Natural killer cell (primary cell): Measurements from ENCODE around the gene SLC24A3. TPM values are rescaled to one million over a fixed set of nuclear protein-coding genes. Genes with fewer than 3 reads are reported as not detected.
A peak's percentile ranks its signal among the peaks of the same experiment; 100 is the strongest.

Experiments
- ATAC-seq, 3 donors: fragments of 150-1000 bp in 2 of 3; fragments of 200-7000 bp in 1 of 3; cut with Tn5 transposase; 1 replicate in 1 of 3; 2 replicates in 2 of 3; pipeline ENCODE4 v1.10.0; 2021; ENCODE audit warnings: mild to moderate bottlenecking in 2 of 3, moderate library complexity in 2 of 3
- DNase-seq, 2 donors: peaks; one replicate each; pipeline versions ENCODE4 v3.0.0 to v3.0.0-alpha.2; 2013 to 2021; ENCODE audit warnings: mixed read lengths in 1 of 2
- H3K27ac ChIP-seq: one replicate; pipeline ENCODE4 v1.5.1; 2013; ENCODE audit warnings: mild to moderate bottlenecking, low read length
- H3K27me3 ChIP-seq: one replicate; pipeline ENCODE4 v1.6.1; 2013; ENCODE audit warnings: low read length; ENCODE audit not compliant: control insufficient read depth, insufficient read depth
- H3K36me3 ChIP-seq: one replicate; pipeline ENCODE4 v1.6.1; 2013; ENCODE audit warnings: low read length; ENCODE audit not compliant: control insufficient read depth, insufficient read depth
- H3K4me1 ChIP-seq: one replicate; pipeline ENCODE4 v1.6.1; 2013; ENCODE audit warnings: low read length; ENCODE audit not compliant: control insufficient read depth, insufficient read depth
- H3K4me3 ChIP-seq: one replicate; pipeline ENCODE4 v1.5.1; 2013; ENCODE audit warnings: low read length
- H3K9me3 ChIP-seq: one replicate; pipeline ENCODE4 v1.6.1; 2013; ENCODE audit warnings: low read length; ENCODE audit not compliant: control insufficient read depth, insufficient read depth
- H3K27ac Mint-ChIP-seq, 2 donors: one replicate each; pipeline ENCODE4 v1.8.0; 2022; ENCODE audit warnings: mild to moderate bottlenecking in 2 of 2, mixed read lengths in 2 of 2, moderate library complexity in 1 of 2
- H3K27me3 Mint-ChIP-seq, 2 donors: one replicate each; pipeline ENCODE4 v1.8.0; 2022; ENCODE audit warnings: low read depth in 2 of 2, mixed read lengths in 2 of 2
- H3K36me3 Mint-ChIP-seq: one replicate; pipeline ENCODE4 v1.8.0; 2022; ENCODE audit warnings: mixed read lengths
- H3K4me1 Mint-ChIP-seq, 2 donors: one replicate each; pipeline ENCODE4 v1.8.0; 2022; ENCODE audit warnings: mixed read lengths in 2 of 2
- H3K4me3 Mint-ChIP-seq: one replicate; pipeline ENCODE4 v1.8.0; 2022; ENCODE audit warnings: mild to moderate bottlenecking, moderate library complexity, mixed read lengths
- H3K9me3 Mint-ChIP-seq, 2 donors: one replicate each; pipeline ENCODE4 v1.8.0; 2022; ENCODE audit warnings: mixed read lengths in 2 of 2
- WGBS: methylation state at CpG from one replicate; pipeline ENCODE4 v1.1.7; 2013; ENCODE audit warnings: missing lambda C conversion rate; ENCODE audit not compliant: insufficient coverage; 5-methylcytosine and 5-hydroxymethylcytosine counted together
- intact Hi-C: fragments of 100-400 bp; cut with micrococcal nuclease; formaldehyde crosslinking; loops from one replicate; pipeline ENCODE4 v1.14.2; 2022
- total RNA-seq, 4 donors: library from RNA; stranded (reverse); fragments of 120-200 nt in 1 of 4; gene quantifications; one replicate each; pipeline versions ENCODE4 v1.2.3 to v1.2.4, GENCODE V29; 2013 to 2022
- TF ChIP-seq, protein P1 (sequence below): fragments of 200-600 bp; IDR thresholded peaks from one replicate; pipeline ENCODE4 v1.8.0; 2022; ENCODE audit warnings: antibody characterized with exemption

Gene SLC24A3
- total RNA-seq, 3 donors from 2014 or later (not counting 1 experiment from before 2014, with no cell fraction given): 0.09 to 5.5 (median 0.99) TPM

DNA sequence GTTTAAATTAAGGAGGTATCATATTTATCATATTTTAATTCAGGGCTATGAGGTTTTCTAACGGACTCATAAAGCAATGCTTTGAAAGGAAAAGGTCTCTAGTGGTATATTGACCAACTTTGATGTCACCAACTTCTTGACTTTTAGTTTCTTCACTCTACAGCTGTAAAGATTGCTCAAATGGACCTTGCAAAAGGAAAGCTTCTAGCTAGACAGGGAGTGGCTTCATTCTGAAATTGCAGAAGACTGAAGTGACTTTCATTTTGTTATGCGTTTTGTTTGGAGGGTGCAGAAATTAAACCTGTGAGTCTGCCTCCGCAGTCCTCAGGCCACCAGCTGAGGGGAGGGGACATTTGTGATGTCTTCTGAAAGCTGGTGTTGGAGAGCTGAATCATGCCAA is 95.7 kb downstream of the SLC24A3 start:
- no peak for ATAC-seq
- DNase-seq: no peak
- H3K27me3 ChIP-seq: no peaks in the 10 kb centered on the region
- H3K4me1 ChIP-seq: no peaks in the 10 kb centered on the region
- Mint-ChIP-seq H3K4me1 (peaks cover 0 to 4% of the 10 kb centered on the region in 2 donors), H3K4me3 (no peak overlapping the region), H3K27ac (no peak overlapping the region), H3K36me3 (no peaks in the 10 kb centered on the region), H3K9me3 (no peaks in the 10 kb centered on the region), H3K27me3 (no peaks in the 10 kb centered on the region)
- H3K4me3 ChIP-seq: no peak overlapping the region
- WGBS: 85% methylated on average over 2 of the region's 3 CpGs
- TF ChIP-seq, protein P1, sequence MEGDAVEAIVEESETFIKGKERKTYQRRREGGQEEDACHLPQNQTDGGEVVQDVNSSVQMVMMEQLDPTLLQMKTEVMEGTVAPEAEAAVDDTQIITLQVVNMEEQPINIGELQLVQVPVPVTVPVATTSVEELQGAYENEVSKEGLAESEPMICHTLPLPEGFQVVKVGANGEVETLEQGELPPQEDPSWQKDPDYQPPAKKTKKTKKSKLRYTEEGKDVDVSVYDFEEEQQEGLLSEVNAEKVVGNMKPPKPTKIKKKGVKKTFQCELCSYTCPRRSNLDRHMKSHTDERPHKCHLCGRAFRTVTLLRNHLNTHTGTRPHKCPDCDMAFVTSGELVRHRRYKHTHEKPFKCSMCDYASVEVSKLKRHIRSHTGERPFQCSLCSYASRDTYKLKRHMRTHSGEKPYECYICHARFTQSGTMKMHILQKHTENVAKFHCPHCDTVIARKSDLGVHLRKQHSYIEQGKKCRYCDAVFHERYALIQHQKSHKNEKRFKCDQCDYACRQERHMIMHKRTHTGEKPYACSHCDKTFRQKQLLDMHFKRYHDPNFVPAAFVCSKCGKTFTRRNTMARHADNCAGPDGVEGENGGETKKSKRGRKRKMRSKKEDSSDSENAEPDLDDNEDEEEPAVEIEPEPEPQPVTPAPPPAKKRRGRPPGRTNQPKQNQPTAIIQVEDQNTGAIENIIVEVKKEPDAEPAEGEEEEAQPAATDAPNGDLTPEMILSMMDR: no peak
- H3K36me3 ChIP-seq: no peaks in the 10 kb centered on the region
- H3K27ac ChIP-seq: no peak overlapping the region
- H3K9me3 ChIP-seq: no peaks in the 10 kb centered on the region
- intact Hi-C loops: no loop called here

DNA sequence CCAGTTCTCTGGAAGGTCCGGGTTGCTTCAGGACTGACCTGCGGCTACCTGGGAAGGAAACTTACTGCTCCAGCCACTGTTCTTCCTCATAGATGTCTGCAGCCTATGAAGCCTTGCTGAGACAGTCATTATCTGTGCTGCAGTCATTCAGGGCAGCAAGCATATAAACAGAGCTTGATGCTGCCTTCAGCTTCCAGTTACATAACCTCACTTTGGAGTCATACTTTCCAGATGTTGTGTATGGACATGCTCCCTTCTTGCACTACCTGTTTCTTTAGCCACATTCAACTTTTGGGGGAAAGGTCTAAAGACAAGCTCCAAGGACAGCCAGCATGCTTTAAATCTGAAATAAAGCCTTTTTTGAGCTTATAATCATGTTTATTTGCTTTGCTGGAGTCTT is 98.1 kb downstream of the SLC24A3 start:
- no peak overlapping the region for H3K4me3 ChIP-seq
- intact Hi-C loops: no loop called here
- no peak overlapping the region for H3K4me3 Mint-ChIP-seq
- H3K27ac Mint-ChIP-seq: no peak overlapping the region
- no peaks in the 10 kb centered on the region for H3K27me3 ChIP-seq
- H3K27me3 Mint-ChIP-seq: no peaks in the 10 kb centered on the region
- no peak for DNase-seq
- TF ChIP-seq, protein P1: no peak
- H3K36me3 Mint-ChIP-seq: no peaks in the 10 kb centered on the region
- H3K4me1 Mint-ChIP-seq: peaks cover 11 to 12% of the 10 kb centered on the region in 2 donors
- no peaks in the 10 kb centered on the region for H3K9me3 ChIP-seq
- no peaks in the 10 kb centered on the region for H3K36me3 ChIP-seq
- H3K27ac ChIP-seq: no peak overlapping the region
- H3K9me3 Mint-ChIP-seq: no peaks in the 10 kb centered on the region
- peaks cover 12% of the 10 kb centered on the region for H3K4me1 ChIP-seq
- 90% methylated on average over 2 of the region's 2 CpGs for WGBS
- no peak for ATAC-seq

DNA sequence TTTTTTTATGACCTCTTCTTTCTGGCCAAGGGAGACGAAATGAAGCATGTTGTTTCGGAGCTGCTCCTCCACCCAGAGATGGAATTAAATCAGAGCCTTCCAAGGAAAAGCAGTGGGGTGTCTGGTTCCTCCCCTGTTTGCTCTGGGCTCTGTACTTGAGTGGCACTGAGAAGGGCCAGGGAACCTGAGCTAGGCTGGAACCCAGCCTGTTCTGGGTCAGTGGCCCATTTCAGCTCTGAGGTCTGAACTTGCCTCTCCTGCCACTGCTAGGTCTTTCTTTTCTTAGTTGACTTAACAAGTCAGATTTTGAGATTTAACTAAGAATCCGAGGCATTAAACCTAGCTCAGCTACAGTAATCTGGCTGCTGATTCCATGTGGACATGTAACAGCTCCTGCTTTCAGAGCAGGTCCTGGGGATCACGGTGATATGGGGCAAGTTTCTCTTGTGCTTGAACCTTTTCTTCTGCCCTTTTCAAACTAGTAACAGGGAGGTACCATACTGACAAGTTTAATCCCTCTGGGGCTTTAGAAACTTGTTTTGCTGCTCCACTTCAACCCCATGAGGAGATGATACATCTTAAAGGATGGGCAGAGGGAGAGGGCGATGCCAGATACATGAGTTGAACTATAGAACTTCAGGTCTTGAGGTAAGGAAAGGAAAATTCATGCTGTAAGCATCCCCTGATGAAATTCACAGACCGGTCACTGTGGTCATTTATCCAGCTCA is 101.1 kb downstream of the SLC24A3 start:
- Mint-ChIP-seq H3K27ac (no peak overlapping the region), H3K36me3 (no peaks in the 10 kb centered on the region), H3K27me3 (no peaks in the 10 kb centered on the region), H3K4me1 (peaks cover 34 to 36% of the 10 kb centered on the region in 2 donors), H3K9me3 (no peaks in the 10 kb centered on the region), H3K4me3 (no peak overlapping the region)
- Histone ChIP-seq H3K4me3 (no peak overlapping the region), H3K27ac (no peak overlapping the region), H3K27me3 (no peaks in the 10 kb centered on the region), H3K36me3 (no peaks in the 10 kb centered on the region), H3K9me3 (no peaks in the 10 kb centered on the region), H3K4me1 (peaks cover 29% of the 10 kb centered on the region)
- DNase-seq (no peak), ATAC-seq (no peak)
- 85% methylated on average over 6 of the region's 6 CpGs for WGBS
- intact Hi-C loops: no loop called here
- TF ChIP-seq, protein P1: no peak

DNA sequence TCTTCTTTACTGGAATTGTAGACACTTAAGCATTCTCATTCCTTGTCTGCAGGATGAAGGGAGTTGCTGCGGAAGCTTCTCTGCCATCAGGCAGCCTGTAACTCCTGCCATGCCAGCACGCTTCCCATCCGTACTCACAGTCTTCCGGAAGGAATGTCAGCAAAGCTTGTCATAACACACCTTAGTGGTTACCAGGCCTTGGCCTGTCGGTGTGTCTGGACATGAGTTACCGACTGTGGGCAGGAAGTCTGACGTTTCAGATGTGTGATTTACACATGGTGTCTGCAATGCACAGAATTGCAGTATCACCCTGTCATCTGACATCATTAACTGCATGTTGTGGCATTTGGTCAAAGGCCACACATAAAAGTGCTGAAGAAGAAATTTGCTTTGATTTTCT is 102.2 kb downstream of the SLC24A3 start:
- 46% methylated on average over 7 of the region's 7 CpGs for WGBS
- TF ChIP-seq, protein P1: no peak
- H3K4me3 ChIP-seq: no peak overlapping the region
- no peaks in the 10 kb centered on the region for H3K9me3 ChIP-seq
- Mint-ChIP-seq H3K27ac (peak overlapping the region in 1 of 2 donors; percentile 60), H3K27me3 (no peaks in the 10 kb centered on the region), H3K4me3 (no peak overlapping the region), H3K36me3 (no peaks in the 10 kb centered on the region), H3K9me3 (no peaks in the 10 kb centered on the region), H3K4me1 (peaks cover 34 to 41% of the 10 kb centered on the region in 2 donors)
- ATAC-seq (peak; percentile 61 to 70 (median 63)), DNase-seq (peak in 1 of 2 donors; percentile 5)
- intact Hi-C loops: no loop called here
- no peaks in the 10 kb centered on the region for H3K36me3 ChIP-seq
- H3K27me3 ChIP-seq: no peaks in the 10 kb centered on the region
- H3K4me1 ChIP-seq: peaks cover 29% of the 10 kb centered on the region
- no peak overlapping the region for H3K27ac ChIP-seq
